GM19395 (cell line): Measurements from ENCODE around the gene TAF6.
"Not testable (repeated sequence)": the region's sequence is repeated elsewhere in the genome, so short reads cannot be mapped to it uniquely, and the experiment has no call there.

Source experiments
- ATAC-seq: cut with Tn5 transposase; IDR thresholded peaks from one replicate; pipeline ENCODE4 v1.9.1; 2021; ENCODE audit warnings: mild to moderate bottlenecking, moderate library complexity; ENCODE audit not compliant: unreplicated experiment

The TAF6 gene

DNA sequence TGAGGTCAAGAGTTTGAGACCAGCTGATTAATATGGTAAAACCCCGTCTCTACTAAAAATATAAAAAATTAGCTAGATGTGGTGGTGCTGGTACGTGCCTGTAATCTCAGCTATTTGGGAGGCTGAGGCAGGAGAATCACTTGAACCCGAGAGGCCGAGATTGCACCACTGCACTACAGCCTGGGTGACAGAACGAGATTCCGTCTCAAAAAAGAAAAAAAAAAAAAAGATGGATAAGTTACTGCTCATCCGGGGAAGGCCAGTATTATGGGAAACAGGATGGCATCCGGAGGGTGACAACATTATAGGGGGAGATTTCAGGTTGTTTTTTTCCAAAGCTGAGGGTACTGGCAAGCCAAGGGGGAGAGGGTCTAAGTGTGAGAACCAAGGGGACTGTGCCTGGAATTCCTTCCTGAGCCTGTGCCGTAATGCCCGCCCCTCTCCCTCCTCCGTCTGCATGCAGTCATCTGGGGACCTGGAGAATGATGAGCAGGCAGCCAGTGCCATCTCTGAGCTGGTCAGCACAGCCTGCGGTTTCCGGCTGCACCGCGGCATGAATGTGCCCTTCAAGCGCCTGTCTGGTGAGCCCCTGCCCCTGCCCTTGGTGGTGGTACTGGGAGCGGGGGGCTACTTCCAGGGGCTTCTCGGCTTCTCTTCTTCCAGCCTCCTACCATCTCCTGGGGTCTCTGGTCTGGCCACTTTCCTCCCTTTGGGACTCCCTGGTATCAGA, 33.9 kb upstream of the TAF6 start:
- no peak for ATAC-seq

DNA sequence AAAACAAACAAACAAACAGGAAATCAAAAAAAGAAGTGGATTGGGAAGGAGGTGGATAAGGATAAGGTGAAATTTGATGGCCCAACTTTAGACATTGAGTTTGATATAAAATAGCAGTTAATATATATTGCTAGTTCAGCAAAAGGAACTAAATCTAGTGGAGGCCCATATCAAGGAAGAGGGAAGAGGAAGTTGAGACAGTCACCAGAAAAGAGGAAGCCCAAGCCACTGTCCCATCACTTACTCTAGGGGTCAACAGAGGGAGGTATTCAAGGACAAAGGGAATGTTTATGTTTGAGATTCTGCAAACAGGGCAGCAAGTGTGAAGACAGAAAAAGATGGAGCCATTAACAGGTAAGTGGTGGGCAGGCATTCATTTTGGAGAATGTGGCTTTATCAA, 33.2 kb upstream of the TAF6 start:
- ATAC-seq = no peak

DNA sequence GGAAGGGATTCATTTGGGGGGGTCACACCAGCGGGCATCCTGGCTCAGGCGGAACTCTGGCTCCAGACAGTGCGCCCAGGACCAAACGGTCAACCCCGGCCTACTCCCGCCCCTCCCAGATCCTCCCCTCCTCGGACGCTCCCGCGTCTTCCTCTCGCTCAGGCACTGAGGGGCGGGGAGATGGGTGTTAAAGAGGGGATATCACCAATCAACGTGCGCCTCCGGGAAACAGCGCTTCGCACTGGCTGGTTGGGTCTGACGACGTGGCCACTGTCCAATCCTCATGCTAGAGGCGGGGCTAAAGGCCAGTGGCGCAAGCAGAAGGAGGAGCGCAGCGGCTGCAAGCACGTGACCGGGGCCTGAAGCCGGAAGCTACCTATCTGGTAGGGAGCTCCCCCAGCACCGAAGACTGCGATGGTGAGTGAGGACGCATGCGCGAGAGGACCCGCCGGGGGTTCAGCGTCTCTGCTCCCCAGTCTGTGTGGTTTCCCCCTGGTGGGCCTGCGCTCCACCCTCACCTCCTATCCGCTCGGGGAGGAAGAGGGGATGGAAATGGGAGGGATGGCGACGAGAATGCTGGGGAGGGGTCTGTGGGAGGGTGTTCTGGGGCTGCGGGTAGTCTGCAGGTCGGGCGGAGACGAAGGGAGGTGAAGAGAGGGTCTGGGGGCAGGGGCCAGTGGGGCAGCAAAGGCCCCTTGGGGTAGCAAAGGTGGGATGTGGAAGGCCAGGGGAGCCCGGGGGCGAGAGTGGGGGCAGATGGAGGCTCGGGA, 29.6 kb upstream of the TAF6 start, which contains the start of gene LAMTOR4:
LAMTOR4 (plus strand) TSS at position 360 of the 770 bp plus-strand sequence; CDS start at position 415, 55 bp downstream.
- peak; percentile 98 for ATAC-seq

DNA sequence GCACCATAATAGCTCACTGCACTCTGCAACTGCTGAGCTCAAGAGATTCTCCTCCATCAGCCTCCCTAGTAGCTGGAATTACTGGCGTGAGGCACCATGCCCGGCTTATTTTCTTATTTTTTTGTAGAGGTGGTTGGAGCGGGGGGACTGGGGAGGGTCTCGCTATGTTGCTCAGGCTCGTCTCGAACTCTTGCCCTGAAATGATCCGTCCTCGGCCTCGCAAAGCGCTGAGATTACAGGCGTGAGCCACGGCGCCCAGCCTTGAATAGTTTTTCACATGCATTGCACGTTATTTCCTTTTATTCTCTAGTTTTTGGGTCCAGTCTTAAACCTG, 29.0 kb upstream of the TAF6 start:
- ATAC-seq = peak; percentile 19

DNA sequence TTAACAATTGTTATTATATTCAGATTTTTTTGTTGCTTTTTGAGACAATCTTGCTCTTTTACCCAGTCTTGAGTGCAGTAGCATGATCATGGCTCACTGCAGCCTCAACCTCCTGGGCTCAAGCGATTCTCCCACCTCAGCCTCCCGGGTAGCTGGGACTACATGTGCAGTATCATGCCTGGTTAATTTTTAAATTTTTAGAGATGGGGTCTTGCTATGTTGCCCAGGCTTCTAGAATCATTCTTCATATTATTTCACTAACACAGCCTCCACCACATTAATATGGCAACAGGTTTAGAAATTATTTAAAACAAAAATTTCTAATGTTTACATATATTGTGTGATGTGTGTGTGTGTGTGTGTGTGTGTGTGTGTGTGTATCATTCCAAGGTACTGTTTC, 28.1 kb upstream of the TAF6 start:
- ATAC-seq = no peak

DNA sequence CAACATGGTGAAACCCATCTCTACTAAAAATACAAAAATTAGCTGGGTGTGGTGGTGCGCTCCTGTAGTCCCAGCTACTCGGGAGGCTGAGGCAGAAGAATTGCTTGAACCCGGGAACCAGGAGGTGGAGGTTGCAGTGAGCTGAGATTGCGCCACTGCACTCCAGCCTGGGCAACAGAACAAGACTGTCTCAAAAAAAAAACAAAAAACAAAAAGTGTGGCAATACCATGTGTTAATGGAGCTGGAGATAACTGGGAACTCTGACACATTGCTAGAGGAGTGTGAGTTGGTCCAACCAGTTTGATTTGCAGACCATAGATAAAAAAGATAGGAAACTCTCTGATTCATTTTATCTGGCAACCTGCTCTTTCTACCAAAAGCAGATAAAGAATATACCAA, 27.2 kb upstream of the TAF6 start:
- ATAC-seq = not testable (repeated sequence)

DNA sequence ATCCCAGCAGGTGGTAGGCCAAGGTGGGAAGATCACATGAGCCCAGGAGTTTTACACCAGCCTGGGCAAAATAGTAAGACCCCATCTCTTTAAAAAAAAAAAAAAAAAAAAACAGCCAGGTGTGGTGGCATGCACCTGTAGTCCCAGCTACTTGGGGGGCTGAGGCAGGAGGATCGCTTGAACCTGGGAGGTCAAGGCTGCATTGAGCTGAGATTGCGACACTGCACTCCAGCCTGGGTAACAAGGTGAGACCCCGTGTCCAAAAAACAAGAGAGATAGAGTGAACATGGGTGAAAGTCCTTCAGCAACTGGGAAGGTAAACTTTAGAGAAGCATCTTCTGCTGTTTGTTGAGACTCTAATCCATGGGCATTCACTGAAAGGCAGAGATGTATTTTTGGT, 23.3 kb upstream of the TAF6 start:
- no peak for ATAC-seq

DNA sequence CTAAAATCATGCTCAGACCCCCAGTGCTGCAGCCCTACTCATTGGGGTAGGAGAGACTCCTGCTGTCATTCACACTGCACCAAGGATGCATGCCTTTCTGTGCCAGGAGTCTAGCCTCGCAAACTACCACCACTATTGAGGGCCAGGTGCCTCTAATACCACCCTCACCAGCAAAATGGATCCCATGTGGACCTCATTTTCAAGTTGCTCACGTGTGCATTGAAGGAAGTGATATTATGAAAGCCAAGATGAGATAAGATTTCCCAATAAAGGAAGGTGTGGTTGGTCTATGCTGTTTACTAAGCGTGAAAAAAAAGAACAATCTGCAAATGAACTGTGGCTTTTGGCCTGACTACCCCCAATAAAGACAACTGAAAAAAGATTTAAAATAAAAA, 22.4 kb upstream of the TAF6 start:
- ATAC-seq = no peak

DNA sequence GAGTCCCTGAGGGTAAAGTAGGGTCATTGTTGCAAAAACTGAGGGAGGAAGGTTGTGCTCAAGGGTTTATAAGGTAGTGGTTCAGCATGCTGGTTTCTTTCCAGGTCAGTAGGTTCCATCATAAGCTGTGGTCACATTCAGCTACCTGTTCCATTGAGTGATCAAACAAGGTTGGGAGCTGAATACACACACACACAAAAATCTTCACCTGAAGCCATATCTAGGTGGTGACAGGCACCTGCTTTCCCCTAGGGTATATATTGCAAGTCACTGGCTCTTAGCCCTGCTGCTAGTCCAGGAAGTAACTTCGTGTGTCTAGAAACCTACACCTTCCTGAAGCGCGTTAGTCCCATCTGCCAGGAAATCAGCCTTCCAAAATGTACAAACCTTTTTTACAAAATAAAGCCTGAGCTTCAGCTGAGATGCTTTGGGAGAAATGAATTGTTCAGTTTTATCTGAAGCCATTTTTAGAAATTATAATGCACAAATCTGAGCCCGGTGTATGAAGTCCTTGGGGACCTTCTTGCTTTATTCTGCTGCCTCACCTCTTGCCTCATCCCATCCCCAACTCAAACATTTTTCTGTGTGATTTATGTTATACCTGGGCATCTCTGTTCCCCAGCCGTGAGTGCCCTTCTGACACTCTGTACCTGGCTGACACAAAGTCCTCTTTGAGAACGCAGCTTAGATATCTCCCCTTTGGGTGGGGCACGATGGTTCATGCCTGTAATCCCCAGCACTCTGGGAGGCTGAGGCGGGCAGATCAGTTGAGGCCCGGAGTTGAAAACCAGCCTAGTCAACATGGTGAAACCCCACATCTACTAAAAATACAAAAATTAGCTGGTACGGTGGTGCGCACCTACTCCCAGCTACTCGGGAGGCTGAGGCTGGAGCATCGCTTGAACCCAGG, 18.9 kb upstream of the TAF6 start:
- ATAC-seq = no peak

DNA sequence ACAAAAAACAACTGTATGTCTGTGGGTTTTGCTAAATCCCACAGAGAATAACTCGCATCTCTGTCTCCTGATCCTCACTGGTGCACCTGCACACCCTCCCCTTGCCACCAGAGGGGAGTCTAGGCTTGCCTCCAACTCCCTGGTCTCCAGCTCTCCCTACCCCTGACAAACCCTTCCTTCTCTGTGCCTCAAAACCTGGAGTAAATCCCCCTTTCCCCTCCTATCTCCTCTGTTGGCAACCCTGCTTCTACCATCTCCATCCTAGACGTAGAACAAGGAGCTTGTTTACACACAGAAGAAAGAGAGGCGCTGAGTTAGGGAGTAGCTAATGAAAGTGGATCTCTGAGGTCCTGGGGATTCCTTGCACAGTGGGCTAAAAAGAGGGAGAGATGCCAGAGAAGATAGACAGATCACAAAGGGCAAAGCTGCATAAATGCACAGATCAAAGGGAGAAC, 13.6 kb upstream of the TAF6 start:
- ATAC-seq = no peak

DNA sequence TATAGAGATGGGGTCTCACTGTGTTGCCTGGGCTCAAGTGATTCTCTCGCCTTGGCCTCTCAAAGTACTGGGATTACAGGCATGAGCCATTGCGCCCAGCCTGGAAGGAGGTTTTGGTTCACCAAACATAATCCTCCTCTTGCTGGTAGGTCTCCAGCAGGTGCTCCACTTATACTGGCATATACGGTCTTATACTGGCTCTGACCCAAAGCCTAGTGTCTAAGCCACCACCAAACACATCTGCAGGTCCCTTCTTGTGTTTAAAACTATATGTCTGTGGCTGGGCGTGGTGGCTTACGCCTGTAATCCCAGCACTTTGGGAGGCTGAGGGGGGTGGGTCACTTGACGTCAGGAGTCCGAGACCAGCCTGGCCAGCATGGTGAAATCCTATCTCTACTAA, 13.0 kb upstream of the TAF6 start:
- no peak for ATAC-seq

DNA sequence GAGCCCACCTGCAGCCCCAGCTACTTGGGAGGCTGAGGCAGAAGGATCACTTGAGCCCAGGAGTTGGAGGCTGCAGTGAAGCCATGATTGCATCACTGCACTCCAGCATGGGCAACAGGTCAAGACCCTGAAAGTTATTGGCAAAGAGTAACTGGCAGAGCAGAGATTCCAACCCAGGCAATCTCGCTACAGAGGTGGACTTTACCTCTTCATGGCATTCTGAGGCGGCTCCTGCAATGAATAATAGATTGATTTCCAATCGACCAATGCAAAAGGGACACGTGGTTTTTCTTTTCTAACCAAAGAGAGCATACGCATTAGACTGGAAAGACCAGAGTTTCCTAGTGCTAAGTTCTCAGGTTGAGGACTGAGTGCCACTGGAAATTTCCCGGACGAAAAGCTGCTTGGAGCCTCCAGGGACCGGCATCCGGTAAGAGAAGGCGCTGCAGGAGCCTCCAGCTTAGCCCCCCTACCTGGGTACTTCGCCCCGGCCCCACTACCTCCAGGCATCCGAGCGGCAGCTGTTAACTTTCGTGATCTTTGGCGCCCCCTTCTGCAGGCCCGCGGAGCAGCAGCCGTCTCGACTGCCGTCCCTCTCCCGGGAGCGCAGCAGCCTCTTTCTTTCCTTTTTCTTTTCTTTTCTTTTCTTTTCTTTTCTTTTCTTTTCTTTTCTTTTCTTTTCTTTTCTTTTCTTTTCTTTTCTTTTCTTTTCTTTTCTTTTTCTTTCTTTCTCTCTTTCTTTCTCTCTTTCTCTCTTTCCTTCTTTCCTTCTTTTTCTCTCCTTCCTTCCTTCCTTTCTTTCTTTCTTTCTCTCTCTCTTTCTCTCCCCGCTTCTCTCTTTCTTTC, 11.7 kb upstream of the TAF6 start:
- no peak for ATAC-seq

DNA sequence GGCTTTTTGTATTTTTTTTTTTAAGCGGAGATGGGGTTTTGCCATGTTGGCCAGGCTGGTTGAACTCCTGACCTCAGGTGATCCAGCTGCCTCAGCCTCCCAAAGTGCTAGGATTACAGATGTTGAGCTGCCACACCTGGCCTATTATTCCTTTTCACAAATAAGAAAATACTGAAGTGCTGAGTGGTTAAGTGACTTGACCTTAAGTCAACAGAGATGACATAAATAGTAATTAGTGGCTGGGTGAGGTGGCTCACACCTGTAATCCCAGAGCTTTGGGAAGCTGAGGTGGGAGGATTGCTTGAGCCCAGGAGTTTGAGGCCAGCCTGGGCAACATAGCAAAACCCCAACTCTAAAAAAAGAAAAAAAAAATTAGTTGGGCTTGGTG, 11.1 kb upstream of the TAF6 start:
- ATAC-seq = not testable (repeated sequence)

DNA sequence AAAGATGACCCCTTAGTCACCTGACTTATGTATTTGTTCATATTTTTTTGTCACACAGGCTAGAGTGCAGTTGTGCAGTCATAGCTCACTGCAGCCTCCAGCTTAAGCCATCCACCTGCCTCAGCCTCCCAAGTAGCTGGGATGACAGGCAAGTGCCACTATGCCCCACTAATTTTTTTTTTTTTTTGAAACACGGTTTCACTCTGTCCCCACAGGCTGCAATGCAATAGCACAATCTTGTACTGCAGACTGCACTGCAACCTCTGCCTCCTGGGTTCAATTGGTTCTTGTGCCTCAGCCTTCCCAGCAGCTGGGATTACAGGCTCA, 9.4 kb upstream of the TAF6 start:
- ATAC-seq = no peak

DNA sequence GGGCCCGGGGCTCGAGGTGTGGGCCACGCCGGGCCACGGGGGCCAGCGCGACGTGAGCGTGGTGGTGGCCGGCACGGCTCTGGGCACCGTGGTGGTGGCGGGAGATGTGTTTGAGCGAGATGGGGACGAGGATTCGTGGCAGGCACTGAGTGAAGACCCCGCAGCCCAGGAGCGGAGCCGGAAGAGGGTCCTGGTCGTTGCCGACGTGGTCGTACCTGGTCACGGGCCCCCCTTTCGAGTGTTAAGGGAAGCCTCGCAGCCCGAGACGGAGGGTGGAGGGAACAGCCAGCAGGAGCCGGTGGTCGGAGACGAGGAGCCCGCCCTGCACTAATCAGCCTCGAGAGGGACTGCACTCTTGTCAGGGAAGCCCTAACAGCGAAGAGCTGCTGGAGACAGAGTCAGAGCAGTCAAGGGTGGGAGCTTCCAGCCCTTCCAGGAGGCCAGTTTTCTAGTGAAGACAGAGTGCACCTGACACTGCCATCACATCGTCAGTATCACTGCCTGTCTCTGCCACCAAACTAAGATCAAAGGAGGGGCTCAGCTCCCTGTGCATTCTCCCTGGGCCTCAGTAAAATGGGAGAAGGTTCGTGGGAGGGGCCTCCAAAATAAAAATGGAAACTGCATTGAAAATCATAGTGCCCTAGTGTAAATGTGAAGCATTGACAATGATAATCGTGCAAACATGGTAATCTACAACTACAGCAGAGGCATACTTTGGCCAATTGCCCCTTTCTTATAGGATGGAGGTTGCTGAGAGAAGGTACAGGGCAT, 8.9 kb upstream of the TAF6 start:
- peak; percentile 14 for ATAC-seq

DNA sequence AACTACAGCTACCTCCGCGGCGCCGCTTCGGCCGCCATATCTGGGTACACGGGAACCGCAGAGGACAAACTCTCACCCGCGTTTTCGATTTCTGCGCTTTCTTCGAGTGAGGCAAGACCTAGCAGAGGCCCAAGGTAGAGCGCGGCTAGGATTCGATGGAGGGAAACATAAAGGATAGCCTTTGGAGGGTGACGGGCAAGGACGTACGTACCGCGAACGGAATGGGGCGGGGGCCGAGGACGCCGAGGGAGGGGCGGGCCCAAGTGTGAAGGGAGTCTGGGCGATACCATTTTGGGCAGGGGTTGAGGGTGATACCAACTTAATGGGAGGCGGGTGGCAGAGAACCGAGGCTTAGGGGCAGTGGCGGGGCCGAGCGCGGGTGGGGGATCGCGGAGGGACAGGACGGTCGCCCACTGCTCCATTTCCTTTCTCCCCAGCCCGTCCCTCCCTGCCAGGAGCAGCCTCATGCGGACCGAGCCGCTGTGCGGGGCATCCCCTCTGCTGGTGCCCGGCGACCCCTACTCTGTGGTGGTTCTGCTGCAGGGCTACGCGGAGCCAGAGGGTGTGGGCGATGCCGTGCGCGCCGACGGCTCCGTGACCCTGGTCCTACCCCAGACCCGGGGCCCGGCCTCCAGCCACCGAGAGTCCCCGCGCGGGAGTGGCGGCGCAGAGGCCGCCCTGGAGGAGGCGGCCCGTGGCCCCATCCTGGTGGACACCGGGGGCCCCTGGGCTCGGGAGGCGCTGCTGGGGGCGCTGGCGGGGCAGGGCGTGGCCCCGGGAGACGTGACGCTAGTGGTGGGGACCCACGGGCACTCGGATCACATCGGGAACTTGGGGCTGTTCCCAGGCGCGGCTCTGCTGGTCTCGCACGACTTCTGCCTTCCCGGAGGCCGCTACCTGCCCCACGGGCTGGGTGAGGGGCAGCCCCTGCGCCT, 8.0 kb upstream of the TAF6 start, which contains the start of gene MBLAC1:
MBLAC1 (plus strand) TSS at position 37 of the 935 bp plus-strand sequence; CDS start at position 466, 429 bp downstream.
- peak; percentile 66 for ATAC-seq

DNA sequence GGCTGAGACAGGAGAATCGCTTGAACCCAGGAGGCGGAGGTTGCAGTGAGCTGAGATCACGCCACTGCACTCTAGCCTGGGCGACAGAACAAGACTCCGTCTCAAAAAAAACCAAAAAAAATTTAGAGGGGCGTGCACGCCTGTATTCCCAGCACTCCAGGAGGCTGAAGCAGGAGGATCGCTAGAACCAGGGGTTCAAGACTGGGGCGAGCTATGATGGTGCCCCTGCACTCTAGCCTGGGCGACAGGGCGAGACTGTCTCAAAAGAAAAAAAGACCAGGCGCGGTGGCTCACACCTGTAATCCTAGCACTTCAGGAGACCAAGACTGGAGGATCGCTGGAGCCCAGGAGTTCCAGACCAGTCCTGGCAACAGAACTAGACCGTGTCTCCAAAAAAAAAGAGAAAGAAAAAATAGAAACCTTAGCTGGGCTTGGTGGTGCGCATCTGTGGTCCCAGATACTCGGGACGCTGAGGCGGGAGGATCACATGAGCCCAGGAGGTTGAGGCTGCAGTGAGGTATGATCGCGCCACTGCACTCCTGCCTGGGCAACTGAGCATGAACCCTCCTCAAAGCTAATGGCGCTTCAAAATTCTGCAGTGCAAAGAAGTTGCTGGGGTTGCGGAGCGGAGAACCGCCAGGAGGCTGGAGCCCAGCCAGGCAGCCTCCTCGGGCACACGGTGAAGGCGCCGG, 7.2 kb upstream of the TAF6 start:
- ATAC-seq = peak; percentile 27
